Brain microvascular endothelial cell (primary cell): ENCODE data around the gene PLEKHA4.
"Not testable (repeated sequence)": the region's sequence is repeated elsewhere in the genome, so short reads cannot be mapped to it uniquely, and the experiment has no call there.

ENCODE experiments used
- DNase-seq: peaks from one replicate; pipeline ENCODE4 v3.0.0-alpha.2; 2020
- H3K27ac ChIP-seq: fragments of 250-450 bp; sonication (Bioruptor Pico); 2 replicates; pipeline ENCODE4 v1.5.1; 2020; ENCODE audit warnings: mild to moderate bottlenecking, moderate library complexity
- H3K27me3 ChIP-seq: fragments of 250-450 bp; sonication (Bioruptor Pico); replicated peaks from 2 replicates; pipeline ENCODE4 v1.5.1; 2020; ENCODE audit warnings: mild to moderate bottlenecking
- H3K36me3 ChIP-seq: fragments of 250-450 bp; sonication (Bioruptor Pico); replicated peaks from 2 replicates; pipeline ENCODE4 v1.5.1; 2020; ENCODE audit warnings: mild to moderate bottlenecking
- H3K4me3 ChIP-seq: 2 replicates; pipeline ENCODE4 v1.5.1; 2011; ENCODE audit warnings: low read depth, mild to moderate bottlenecking, control low read depth, low read length, moderate library complexity
- in situ Hi-C: cut with HindIII; loops from 2 replicates; pipeline ENCODE4 v1.10.0; 2017; ENCODE audit warnings: low sequenced_read_pairs, low pct_ligation_motif_present
- TF ChIP-seq, protein P1 (sequence below): IDR thresholded peaks from 2 replicates; pipeline ENCODE4 v1.5.1; 2011; ENCODE audit warnings: low read depth, mild to moderate bottlenecking, moderate library complexity, low read length, control low read depth, inconsistent platforms; ENCODE audit errors: missing control alignments

The PLEKHA4 gene

DNA sequence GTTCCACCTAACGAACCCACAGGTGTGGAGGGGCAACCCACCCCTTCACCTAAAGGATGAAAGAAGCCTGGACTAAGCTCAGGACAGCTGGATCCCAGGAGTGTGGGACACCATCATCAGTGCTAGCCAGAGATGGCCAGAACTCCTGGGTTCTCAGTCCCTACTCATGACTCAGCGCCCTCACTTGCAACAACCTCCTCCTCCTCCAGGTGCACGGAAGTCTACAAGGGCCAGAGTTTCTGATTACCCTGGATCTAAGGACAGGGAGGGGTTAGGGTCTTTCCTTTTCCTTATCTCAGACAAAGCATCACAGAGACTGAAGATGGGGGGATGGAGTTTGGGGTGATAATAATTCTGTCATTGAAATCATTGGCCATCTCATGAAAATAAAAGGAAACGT is 22.1 kb upstream of the PLEKHA4 start:
- H3K36me3 ChIP-seq, result no peaks in the 10 kb centered on the region
- TF ChIP-seq, protein P1, sequence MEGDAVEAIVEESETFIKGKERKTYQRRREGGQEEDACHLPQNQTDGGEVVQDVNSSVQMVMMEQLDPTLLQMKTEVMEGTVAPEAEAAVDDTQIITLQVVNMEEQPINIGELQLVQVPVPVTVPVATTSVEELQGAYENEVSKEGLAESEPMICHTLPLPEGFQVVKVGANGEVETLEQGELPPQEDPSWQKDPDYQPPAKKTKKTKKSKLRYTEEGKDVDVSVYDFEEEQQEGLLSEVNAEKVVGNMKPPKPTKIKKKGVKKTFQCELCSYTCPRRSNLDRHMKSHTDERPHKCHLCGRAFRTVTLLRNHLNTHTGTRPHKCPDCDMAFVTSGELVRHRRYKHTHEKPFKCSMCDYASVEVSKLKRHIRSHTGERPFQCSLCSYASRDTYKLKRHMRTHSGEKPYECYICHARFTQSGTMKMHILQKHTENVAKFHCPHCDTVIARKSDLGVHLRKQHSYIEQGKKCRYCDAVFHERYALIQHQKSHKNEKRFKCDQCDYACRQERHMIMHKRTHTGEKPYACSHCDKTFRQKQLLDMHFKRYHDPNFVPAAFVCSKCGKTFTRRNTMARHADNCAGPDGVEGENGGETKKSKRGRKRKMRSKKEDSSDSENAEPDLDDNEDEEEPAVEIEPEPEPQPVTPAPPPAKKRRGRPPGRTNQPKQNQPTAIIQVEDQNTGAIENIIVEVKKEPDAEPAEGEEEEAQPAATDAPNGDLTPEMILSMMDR, result no peak
- in situ Hi-C loops, result no loop called here
- H3K27ac ChIP-seq, result no peak overlapping the region
- H3K27me3 ChIP-seq, result no peaks in the 10 kb centered on the region
- H3K4me3 ChIP-seq, result no peak overlapping the region
- no peak for DNase-seq

DNA sequence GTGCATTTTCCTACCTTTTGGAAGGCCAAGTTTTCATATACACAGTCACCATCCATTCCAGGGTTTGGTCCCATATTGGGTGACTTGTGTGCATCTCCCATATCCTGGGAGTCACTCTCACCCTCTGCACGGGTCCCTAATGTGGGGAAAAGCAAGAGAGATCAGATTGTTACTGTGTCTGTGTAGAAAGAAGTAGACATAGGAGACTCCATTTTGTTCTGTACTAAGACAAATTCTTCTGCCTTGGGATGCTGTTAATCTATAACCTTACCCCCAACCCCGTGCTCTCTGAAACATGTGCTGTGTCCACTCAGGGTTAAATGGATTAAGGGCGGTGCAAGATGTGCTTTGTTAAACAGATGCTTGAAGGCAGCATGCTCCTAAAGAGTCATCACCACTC is 21.1 kb upstream of the PLEKHA4 start:
- H3K36me3 ChIP-seq, in situ Hi-C loops: not testable (repeated sequence)

DNA sequence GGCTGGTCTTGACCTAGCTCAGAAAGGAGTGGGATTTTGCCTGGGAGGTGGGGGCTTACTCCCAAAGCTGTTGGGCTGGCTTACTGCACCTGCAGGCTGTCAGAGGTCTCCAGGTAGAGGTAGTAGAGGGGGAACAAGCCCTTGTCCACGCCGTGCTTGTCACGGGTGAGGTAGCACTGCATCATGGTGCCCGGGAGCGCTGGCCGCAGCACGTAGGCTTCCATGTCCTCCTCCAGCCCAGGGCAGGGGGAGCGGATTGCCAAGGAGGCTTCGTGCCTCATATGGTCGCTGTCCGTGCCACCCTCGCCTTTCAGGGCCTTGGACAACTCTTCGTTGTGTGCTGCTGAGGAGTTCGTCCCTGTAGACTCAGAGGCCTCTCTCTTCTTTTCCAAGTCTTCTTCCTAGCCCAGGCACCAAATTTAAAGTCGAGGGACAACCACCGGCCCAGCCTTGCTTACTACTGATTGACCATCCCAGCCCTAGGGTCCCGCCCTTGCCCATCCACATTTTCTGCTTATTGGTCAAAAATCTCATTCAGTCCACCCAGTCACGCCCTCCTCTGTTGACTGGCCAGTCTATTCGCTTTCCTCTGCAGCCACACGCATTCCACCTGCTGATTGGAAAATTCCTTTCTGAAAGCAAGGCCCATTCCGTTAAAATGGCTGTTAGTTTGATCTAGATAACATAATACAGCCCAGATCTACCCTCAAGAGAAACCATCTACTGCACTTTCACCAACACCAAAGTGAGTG is 19.6 kb upstream of the PLEKHA4 start:
- no peak overlapping the region for H3K27ac ChIP-seq
- in situ Hi-C loops, result no loop called here
- no peaks in the 10 kb centered on the region for H3K36me3 ChIP-seq
- TF ChIP-seq, protein P1, result no peak
- H3K27me3 ChIP-seq, result no peaks in the 10 kb centered on the region
- DNase-seq, result no peak
- H3K4me3 ChIP-seq, result no peak overlapping the region

More for the DNA sequence above, 21.1 kb upstream of the PLEKHA4 start:
- H3K27me3 ChIP-seq, H3K27ac ChIP-seq, H3K4me3 ChIP-seq, DNase-seq: not testable (repeated sequence)

DNA sequence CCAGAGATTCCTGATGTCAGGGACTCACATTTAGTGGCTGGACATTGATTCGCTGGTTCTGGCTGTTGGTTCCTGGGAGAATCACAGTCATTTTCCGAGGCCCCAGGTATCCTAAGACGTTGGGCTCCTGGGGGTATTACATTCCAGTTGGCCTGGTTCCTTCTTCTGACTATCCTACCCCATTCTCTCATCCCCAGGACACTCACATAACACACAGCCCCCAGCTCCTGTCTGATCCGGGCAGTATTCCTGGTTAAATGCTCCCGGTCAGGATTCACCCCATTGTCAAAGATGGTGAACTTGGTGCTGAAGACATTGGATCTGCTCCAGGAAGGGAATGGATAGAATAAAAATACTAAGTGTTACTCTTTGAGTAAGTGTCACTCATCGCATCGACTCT is 15.3 kb upstream of the PLEKHA4 start:
- in situ Hi-C loops, result no loop called here
- no peak for DNase-seq
- Histone ChIP-seq H3K27ac (no peak overlapping the region), H3K4me3 (no peak overlapping the region), H3K27me3 (no peaks in the 10 kb centered on the region), H3K36me3 (no peaks in the 10 kb centered on the region)
- TF ChIP-seq, protein P1, result no peak

DNA sequence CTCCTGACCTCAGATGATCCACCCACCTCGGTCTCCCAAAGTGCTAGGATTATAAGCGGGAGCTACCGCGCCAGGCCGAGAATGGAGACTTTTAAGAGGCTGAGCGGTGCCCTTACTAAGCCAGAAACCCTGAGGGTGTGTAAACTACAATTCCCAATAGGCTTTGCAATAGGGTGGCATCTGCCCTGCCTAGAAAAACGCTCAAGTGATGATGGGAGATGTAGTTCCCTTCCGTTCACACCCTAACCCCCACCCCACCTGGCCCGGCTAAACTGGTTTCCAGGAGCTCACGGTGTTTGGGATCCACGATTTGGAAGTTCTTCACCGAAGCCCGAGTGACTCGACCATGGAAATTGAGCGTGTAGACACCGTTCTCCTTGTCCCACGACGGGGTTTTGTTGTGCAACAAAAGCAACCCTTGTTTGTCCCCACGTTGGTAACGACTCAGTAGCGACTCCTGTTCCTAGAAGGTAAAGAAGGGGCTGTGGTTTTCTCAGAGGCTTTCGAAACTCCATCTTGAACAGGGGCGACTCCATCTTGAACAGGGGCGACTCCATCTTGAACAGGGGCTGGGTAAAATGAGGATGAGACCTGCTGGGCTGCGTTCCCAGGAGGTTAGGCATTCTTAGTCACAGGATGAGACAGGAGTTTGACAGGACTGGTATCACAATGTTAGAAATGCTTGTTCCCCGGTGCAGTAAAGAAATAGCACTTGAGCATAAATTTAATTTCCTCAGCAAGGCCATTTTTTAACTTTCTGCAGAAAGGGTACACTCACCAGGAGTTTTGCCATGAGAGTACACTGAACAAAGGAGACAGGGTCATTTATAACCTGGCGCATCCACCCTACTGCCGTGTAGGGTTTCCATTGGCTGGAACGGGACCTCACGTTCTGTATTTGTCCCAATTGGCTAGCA is 13.6 kb upstream of the PLEKHA4 start:
- DNase-seq, result no peak
- no peaks in the 10 kb centered on the region for H3K27me3 ChIP-seq
- in situ Hi-C loops, result no loop called here

DNA sequence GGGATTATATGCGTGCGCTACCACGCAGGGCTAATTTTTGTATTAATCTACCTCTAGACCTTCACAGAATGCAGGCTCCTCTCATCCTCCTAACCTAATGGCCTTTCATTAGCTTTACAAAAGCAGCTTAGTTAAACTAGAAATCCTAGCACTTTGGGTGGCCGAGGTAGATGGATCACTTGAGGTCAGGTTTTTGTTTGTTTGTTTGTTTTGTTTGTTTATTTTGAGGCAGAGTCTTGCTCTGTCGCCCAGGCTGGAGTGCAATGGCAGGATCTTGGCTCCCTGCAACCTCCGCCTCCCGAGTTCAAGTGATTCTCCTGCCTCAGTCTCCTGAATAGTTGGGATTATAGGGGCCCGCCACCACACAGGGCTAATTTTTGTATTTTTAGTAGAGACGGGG is 11.3 kb upstream of the PLEKHA4 start:
- H3K27me3 ChIP-seq, H3K27ac ChIP-seq, DNase-seq, H3K4me3 ChIP-seq, in situ Hi-C loops: not testable (repeated sequence)
- H3K36me3 ChIP-seq, result peaks cover 31% of the 10 kb centered on the region

More for the DNA sequence above, 13.6 kb upstream of the PLEKHA4 start:
- Histone ChIP-seq H3K27ac (no peak overlapping the region), H3K4me3 (no peak overlapping the region), H3K36me3 (peaks cover 12% of the 10 kb centered on the region)
- TF ChIP-seq, protein P1, result no peak
